ENCODE data around the gene PACSIN2.

DNA sequence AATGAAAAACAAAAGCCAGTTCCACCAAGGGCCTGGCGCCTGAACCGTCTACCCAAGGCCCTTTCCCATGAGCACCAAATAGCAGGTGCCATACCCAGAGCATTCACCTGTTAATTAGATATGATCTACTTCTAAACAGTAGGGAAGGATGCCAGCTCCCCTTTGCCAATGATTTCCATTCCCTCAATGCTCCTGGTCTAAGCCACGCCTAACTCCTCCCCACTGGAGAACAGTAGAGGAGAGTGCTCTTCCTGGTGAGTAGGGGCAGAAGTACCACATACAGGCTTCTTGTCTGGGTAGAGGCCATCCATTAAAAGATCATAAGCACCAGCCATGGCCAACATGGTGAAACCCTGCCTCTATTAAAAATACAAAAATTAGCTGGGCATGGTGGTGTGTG lies 40.7 kb downstream of the PACSIN2 start:
- TF ChIP-seq CTCF (IDR thresholded peaks at IDR 0.05) (no peak), POLR2A (IDR thresholded peaks at IDR 0.05) (no peak)

All from thyroid gland (tissue), 4 donors.